Inferior parietal cortex (tissue), 1 donor: Measurements from ENCODE around the gene MAP3K5.

Experiments
- DNase-seq: peaks from one replicate; pipeline ENCODE4 v3.0.0-alpha.2; 2016; ENCODE audit errors: extremely low spot score

Gene MAP3K5

GRCh38 chr6:136750696-136751521, 41.4 kb downstream of the MAP3K5 start:
- no peak for DNase-seq

DNA sequence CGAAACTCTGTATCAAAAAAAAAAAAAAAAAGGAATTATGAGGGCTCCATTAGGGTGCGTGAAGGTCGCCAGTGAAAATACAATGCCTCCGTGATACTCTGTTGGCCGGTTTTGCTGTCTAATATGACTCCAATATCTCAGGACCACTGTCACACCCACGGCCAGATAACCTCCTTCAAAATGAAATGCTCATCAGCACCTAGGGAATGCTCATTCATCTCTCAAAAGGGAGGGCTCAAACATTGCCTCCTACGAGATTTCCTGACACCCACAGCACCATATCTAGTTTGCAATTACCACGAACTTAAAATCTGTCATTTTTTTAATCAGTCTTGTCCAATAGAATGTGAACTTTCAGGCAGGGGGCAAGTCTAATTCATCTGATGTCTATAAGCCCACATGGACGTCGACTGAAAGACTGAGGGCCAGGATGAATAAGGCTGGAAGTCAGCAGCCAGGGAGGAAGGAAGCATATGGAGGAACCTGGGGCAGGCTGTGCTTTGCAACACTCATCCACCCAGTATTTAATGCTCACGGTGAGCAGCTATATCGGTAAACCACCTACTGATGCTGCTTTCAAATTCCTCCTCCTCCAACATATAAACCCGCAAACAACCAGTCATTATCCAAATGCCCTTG, 42.8 kb downstream of the MAP3K5 start:
- no peak for DNase-seq

GRCh38 chr6:136747507-136747906, 44.8 kb downstream of the MAP3K5 start:
- DNase-seq = no peak

DNA sequence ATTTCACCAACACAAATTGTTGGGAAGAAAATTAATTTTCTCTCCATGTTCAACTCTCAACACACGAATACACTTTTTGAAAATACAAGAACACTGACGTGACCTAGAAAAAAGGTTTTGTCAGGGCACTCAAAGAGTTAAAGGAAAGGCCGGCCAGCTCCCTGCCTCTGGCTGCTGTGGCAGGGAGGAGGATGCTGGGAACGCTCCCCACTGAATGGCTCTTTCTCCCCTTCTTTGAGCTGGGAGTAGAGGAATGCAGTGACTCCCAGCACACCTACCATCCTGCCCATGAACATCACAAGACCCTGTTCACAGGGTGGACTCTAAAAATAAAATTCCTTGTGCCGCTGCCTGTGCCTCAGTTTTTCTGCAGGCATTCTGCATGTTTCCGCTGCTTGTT, 47.0 kb downstream of the MAP3K5 start:
- no peak for DNase-seq

DNA sequence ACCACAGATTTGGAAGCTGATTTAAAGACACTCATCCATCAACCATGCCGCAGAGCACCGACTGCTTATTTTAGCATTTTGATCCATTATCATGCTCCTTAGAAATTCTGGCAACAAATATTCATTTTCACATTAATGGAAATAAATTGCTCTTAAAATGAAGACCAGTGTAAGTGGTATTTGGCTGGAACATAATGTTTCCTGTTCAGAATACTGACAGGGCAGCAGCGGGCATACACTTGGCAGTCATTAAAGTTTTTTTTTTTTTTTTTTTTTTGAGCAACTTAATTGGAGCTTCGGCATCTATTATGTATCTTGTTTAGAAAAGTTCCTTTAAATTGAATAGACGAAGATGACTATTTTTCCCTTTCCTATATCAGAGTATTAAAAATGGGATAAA, 47.4 kb downstream of the MAP3K5 start:
- DNase-seq = no peak

GRCh38 chr6:136742125-136742524, 50.2 kb downstream of the MAP3K5 start:
- DNase-seq = no peak

DNA sequence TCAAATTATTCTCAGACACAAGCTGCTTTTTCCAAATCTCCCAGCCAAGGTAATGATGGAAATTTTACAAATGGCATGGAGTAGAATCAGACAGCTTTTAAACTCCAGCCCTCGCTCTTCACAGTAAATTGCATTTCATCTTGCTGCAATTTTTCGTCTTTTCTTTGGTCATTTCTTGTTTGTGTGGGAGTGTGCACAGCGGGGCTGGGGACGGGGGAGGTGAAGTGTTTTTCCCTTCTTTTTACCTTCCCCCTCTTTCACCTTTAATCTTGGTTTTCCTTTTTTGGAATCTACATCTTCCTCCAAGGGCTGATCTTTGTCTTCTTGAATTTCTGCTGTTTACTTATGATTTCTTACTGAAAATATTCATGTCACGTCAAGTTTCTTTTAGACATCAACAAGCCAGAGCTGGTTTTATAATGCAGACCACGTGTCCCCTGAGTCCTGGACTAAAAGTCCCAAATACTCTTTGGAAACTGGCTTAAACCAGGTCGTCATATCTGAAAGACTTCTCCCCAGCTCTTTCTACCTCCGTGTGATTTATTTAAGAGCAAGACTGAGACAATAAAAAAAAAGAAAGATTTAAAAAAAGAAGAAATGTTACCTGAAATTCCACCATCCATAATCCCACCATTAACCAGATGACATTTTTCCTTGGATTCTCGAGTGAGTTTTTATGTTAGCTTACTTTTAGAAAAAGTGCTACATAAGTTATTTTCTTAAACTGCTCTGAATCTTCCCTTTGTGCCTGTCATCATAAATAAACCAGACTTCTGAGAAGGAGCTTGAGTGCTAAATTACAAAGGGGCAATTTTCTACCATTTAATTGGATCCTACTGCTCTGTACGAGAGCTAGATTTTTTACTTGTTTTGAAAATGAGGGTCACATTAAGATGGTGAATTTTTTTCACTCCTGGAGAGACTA, 52.0 kb downstream of the MAP3K5 start:
- peak; percentile 52 for DNase-seq

DNA sequence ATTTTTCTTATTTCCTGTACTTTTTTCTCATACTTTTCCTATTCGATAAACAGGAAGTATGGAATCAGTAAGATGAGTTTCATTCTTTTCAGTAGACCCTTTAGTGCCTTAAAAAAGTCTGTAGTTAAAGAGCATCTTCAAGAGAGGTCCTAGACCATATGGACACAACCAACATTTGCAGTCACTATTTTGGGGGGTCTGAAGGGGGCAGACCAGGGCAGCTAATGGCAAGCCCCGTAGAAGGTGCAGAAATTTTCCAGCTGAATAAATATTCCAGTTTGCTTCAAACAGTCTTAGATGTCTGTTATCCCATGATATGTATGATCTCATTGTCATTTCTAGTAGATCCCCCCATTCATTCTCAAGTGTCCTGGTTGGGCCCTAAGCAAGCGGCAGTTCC, 52.8 kb downstream of the MAP3K5 start:
- DNase-seq = no peak

DNA sequence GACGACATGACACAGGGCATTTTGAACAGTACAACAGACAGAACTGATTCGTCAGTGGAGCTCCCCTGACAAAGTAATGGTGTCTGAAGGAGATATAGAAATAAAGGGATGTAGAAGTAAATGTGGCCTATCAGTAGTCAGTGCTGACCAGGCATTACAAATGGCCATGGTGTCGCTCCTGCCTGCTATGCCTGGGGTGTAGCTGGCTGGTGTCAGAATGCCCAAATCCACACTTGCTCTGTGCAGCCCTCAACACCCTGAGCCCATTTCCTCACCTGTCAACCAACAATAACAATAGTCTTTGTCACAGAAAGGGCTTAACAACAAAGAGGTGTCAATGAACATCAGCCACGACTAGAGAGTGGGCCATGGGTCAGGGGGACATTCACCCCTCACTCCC, 53.2 kb downstream of the MAP3K5 start:
- DNase-seq = no peak

- DNase-seq = no peak
These were observed 53.6 kb downstream of the MAP3K5 start for GRCh38 chr6:136738692-136739057.

DNA sequence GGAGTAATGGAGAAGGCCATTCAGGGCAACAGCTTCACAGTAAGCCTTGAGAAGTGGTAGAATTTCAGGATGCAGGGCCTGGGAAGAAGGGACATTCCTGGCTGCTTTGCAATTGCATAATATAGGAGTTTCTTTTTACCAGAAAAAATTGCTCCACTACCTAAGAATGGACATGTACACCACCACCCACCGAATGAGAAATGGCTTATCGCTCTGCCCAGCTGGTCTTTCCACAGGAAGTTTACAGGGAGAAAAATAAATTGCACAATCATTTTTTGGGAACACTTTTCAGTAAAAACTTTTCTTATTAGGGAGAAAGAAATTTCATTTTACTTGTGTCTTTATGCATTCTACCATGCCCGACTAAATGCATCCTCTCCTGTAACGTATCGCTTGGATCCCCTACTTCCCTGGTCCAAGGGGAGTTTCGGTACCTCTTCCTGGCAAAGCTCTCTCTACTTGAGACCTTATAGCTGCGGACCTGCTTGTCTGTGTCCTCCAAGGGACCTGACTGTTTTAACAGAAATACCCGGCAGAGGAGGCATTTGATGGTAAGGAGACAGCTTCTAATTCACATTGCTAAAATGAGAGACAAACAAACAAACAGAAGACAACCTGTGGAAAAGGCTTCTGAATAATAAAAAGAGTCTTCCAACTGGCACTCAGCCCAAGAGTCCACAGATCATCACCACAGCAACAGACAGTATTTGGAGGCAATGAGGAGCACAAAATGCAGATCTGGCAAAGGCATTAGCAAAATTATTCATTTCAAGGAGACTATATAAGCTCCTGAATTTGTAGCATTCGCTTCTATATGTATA, 54.2 kb downstream of the MAP3K5 start:
- DNase-seq = no peak

DNA sequence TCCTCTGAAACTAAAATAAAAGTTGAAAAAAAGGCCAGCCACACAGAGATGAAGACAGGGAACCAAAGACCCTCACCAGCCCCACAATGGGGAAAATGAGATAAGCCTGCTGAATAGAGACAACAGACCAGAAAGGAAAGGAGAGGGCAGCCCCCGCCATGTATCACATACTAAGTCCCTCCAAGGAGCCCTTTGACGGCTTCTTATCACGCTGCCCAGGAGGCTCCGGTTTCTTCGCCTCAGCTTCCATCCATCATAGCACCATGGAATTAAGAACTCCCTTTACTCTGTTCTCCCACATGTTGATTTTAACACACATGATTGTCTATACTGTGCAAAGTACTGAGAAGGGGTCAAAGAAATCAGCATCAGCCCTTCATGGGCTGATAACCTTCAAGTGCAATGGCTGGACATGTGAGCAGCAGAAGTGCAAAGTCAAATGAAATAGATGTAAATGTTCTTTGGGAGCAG, 54.9 kb downstream of the MAP3K5 start:
- DNase-seq = no peak

DNA sequence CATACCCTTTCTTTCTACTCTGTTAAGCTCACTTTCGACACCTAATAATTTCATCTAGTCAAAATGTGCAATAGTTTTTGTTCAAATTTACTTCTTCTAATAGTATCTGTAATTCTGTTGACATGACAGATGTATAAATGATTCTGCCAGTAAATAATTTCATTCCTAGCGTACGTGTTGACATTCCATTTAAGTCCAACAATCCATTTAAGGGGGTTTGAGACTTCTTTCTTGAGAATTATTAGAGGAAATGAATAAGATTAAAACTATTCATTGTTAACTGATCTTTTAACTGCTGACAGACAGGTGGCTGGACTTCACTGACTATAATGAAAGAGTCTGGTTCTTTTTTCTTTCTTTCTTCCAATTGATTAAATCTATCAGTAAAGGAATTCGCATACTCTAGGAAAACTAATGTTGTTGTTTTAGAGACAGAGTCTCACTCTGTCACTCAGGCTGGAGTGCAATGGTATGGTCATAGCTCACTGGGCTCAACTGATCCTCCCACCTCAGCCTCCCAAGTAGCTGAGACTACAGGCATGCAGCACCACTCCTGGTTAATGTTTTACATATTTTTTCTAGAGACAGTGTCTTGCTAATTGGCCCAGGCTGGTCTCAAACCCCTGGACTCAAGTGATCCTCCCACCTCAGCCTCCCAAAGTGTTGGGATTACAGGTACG, 55.9 kb downstream of the MAP3K5 start:
- DNase-seq = no peak

- DNase-seq = no peak
These were observed 57.3 kb downstream of the MAP3K5 start for GRCh38 chr6:136734977-136735376.

- no peak for DNase-seq
These were observed 59.4 kb downstream of the MAP3K5 start for GRCh38 chr6:136732889-136733288.

- DNase-seq = no peak
These were observed 62.4 kb downstream of the MAP3K5 start for GRCh38 chr6:136729832-136730231.

- no peak for DNase-seq
These were observed 63.2 kb downstream of the MAP3K5 start for GRCh38 chr6:136728976-136729515.

DNA sequence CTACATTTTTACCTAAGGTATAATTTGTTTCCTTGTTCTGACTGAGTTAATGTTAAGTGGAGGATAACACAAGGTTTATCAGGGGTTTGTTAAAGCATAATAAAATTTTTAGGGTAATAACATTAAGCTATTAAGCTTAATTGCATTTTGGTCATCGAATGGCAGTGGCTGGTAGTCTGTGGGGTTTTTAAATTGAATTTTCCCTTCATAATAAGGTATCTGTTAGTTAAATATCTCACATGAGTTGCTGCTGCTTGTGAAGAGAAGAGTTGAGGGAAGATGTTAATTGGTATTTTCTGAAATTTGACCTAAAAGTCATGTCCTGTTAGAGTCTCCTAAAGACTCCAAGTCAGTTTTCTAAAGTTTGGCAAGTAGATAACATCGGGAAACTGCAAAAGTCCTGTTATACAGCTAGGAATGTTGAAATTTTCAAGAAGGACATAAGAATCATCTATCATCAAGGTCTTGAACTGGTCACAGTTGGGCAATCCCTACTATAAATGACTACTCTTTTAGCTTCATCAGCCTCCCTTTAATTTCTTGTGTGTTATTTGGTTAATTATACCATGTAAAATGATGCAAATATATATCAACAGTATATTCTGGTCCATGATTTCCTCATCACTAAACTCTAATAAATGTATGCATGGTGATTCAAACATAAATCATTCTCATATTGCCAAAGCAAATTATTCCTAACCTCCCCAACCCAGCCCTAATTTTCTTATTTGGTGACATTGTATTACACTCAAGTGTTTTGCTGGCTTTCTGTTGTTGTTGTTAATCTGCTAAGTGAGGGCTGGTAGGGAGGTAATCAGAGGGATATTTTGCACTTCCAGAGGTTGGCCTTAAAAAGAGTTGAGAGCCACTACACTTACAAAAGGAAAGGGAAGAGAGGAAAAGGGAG, 64.0 kb downstream of the MAP3K5 start:
- DNase-seq = no peak

GRCh38 chr6:136726837-136727557, 65.3 kb downstream of the MAP3K5 start:
- DNase-seq = no peak
